ENCODE results near the gene SPATA9. TPM values are rescaled to one million over a fixed set of nuclear protein-coding genes. Genes with fewer than 3 reads are reported as not detected.

The SPATA9 gene
- total RNA-seq, 3 donors from 2014 or later = not detected

DNA sequence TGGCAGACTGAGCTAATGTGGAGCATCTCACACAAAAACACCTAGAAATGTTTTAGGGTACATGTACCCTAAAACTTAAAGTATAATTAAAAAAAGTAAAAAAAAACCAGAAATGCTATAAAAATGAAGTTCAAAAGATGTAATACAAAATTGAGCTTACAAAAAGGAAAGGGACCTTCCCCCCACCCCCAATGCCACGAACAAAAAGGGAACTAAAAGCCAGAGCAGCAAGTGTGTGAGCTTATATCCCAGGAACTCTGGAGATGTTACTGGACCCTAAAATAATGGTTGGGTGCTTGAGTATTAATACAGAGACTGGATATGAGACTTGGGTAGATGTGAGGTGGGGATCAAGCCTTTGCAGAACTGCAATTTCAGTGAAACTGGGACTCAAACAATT, 11.0 kb downstream of the SPATA9 start:
- peaks cover 6% of the 10 kb centered on the region for H3K27me3 Mint-ChIP-seq (ENCODE audit: low read depth)
- ATAC-seq (no peak), DNase-seq (no peak)
- H3K9me3 Mint-ChIP-seq = no peaks in the 10 kb centered on the region
- H3K36me3 Mint-ChIP-seq (ENCODE audit: insufficient read depth) = no peaks in the 10 kb centered on the region
- no peaks in the 10 kb centered on the region for H3K4me1 Mint-ChIP-seq (ENCODE audit: low read depth)
- no peak overlapping the region for H3K4me3 Mint-ChIP-seq

- H3K27me3 Mint-ChIP-seq (ENCODE audit: low read depth) = peaks cover 6% of the 10 kb centered on the region
- H3K4me3 Mint-ChIP-seq = no peak overlapping the region
These were observed 12.2 kb downstream of the SPATA9 start for GRCh38 chr5:95670568-95670967.

DNA sequence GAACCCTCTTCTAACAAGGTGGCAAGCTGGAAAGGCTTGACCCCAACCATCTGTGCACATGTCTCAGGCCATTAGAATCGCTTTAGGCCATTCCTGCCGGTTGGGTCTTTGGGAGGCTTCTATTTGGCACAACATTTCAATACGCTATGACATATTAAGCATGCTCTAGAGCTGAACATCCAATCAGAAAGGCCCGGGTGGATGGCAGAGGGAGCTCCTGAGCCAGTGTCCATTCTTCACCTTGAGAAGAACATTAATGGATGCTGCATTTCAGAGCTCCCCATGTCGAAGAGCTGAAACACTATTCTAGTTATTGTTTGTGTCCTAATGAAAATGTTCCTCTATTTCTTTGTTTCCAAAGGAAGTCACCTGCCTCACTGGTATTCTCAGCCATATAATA, 12.8 kb downstream of the SPATA9 start:
- ATAC-seq = no peak
- H3K36me3 Mint-ChIP-seq (ENCODE audit: insufficient read depth) = no peaks in the 10 kb centered on the region

More at GRCh38 chr5:95670568-95670967, 12.2 kb downstream of the SPATA9 start:
- no peak for ATAC-seq
- H3K9me3 Mint-ChIP-seq = no peaks in the 10 kb centered on the region
- H3K4me1 Mint-ChIP-seq (ENCODE audit: low read depth) = no peaks in the 10 kb centered on the region
- no peaks in the 10 kb centered on the region for H3K36me3 Mint-ChIP-seq (ENCODE audit: insufficient read depth)
- DNase-seq = no peak

DNA sequence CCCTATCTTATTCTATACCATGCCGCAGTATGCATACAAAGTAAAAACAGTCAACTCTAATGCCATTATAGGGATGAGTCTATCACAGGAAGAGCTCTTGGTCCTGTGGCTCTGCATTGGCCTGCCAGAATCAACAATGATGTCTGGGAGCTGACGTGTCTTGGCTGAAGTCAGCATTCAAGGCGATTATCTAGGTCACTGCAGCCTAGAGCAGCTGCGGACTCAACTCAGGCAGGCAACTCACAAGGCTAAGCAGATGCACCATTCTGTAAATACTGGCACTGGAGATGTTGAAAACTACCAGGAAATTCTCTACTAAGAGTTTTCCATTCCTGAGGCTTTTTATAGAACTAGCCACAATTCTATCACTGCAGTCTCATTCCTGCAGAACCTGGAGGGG, 13.3 kb downstream of the SPATA9 start:
- Mint-ChIP-seq H3K4me1 (ENCODE audit: low read depth) (no peaks in the 10 kb centered on the region), H3K9me3 (no peaks in the 10 kb centered on the region), H3K27me3 (ENCODE audit: low read depth) (peaks cover 4% of the 10 kb centered on the region), H3K4me3 (no peak overlapping the region), H3K36me3 (ENCODE audit: insufficient read depth) (no peaks in the 10 kb centered on the region)
- DNase-seq (no peak), ATAC-seq (no peak)

More for the DNA sequence above, 12.8 kb downstream of the SPATA9 start:
- H3K4me3 Mint-ChIP-seq = no peak overlapping the region
- H3K27me3 Mint-ChIP-seq (ENCODE audit: low read depth) = peaks cover 4% of the 10 kb centered on the region
- H3K9me3 Mint-ChIP-seq = no peaks in the 10 kb centered on the region
- no peak for DNase-seq
- H3K4me1 Mint-ChIP-seq (ENCODE audit: low read depth) = no peaks in the 10 kb centered on the region

- Mint-ChIP-seq H3K4me1 (ENCODE audit: low read depth) (peaks cover 3% of the 10 kb centered on the region), H3K36me3 (ENCODE audit: insufficient read depth) (no peaks in the 10 kb centered on the region), H3K4me3 (no peak overlapping the region), H3K9me3 (no peaks in the 10 kb centered on the region), H3K27me3 (ENCODE audit: low read depth) (peaks cover 4% of the 10 kb centered on the region)
- ATAC-seq (no peak), DNase-seq (no peak)
These were observed 14.1 kb downstream of the SPATA9 start for GRCh38 chr5:95668728-95669127.

DNA sequence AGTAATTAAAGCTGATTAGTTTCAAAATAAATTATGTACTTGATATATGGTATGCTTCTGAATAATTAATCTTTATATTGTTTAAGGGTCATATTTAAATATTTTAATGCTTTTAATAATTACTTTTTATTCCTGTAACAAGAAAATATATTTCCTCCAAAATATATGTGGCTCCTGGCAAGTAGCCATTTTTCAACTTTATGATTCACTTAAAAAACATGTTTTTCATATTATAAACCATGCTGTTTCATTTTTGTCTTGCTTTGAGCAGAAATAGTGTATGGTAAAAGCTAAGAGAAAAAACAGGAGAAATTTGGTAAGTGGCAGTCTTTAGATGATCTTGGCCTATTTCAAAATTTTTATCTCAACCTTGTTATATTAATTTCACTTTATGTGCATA, 14.6 kb downstream of the SPATA9 start:
- Mint-ChIP-seq H3K36me3 (ENCODE audit: insufficient read depth) (no peaks in the 10 kb centered on the region), H3K4me3 (no peak overlapping the region), H3K27me3 (ENCODE audit: low read depth) (peaks cover 4% of the 10 kb centered on the region), H3K4me1 (ENCODE audit: low read depth) (peaks cover 3% of the 10 kb centered on the region), H3K9me3 (no peaks in the 10 kb centered on the region)
- DNase-seq (no peak), ATAC-seq (no peak)

- ATAC-seq (no peak), DNase-seq (no peak)
- Mint-ChIP-seq H3K4me3 (no peak overlapping the region), H3K36me3 (ENCODE audit: insufficient read depth) (no peaks in the 10 kb centered on the region), H3K4me1 (ENCODE audit: low read depth) (peaks cover 3% of the 10 kb centered on the region), H3K27me3 (ENCODE audit: low read depth) (peaks cover 4% of the 10 kb centered on the region), H3K9me3 (no peaks in the 10 kb centered on the region)
These were observed 15.1 kb downstream of the SPATA9 start for GRCh38 chr5:95667678-95668077.

DNA sequence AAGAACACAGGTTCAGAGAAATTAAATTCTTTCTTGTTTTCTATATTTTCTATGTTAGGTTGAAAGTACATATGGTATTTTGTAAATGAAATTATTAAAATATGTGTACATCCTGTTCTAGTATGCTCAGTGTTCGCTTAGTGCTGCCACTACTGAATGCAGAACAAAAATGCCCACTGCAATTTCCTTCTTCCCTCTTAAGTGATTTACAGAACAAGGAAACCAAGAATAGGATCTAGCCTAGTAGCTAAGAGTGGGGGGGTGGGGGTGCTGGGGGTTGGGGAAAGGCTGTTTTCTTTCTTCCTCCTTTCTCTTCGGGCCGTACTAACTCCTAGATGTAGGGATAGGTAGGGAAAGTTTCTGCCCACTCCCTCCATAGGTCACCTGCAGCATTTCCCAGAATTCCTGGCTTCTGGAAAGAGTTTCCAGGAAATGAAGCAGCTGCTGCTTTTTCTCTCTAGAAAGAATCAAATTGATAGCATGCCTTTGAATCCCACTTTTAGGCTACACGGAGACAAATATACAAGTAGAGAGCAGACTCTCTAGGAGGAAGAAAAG, 15.7 kb downstream of the SPATA9 start:
- Mint-ChIP-seq H3K4me3 (no peak overlapping the region), H3K27me3 (ENCODE audit: low read depth) (peaks cover 4% of the 10 kb centered on the region), H3K4me1 (ENCODE audit: low read depth) (peaks cover 3% of the 10 kb centered on the region), H3K36me3 (ENCODE audit: insufficient read depth) (no peaks in the 10 kb centered on the region), H3K9me3 (no peaks in the 10 kb centered on the region)
- no peak for DNase-seq
- no peak for ATAC-seq

DNA sequence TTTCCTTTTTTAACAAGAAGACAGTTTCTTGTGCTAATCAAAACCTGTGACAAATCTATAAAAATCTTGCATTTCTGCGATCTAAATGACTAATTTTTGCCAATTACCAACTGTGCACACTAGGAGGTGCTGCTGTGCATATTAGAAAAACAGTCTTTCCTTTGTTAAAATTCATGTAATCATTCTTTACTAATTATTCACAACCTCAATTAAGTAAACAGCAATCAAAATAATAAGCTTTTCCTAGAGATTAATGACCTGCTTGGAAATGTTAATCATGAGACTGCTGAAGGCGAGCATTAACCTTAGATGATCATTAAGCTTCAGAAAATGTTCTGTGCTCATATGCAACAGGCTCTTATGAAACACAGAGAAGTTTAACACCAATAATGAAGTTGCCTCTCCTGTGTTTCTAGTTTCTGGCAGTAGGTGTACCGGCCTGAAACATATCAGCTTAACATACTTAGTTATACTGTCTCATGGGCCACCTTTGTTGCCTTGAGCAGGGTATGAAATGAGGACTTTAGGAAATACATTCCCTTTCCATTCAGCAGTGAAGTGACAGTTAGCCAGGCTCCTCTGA, 18.5 kb downstream of the SPATA9 start:
- Mint-ChIP-seq H3K4me3 (no peak overlapping the region), H3K4me1 (ENCODE audit: low read depth) (peaks cover 3% of the 10 kb centered on the region), H3K36me3 (ENCODE audit: insufficient read depth) (peaks cover under 1% of the 10 kb centered on the region), H3K9me3 (no peaks in the 10 kb centered on the region), H3K27me3 (ENCODE audit: low read depth) (no peaks in the 10 kb centered on the region)
- DNase-seq = peak; percentile 13
- ATAC-seq = no peak

GRCh38 chr5:95662946-95663345, 19.8 kb downstream of the SPATA9 start:
- Mint-ChIP-seq H3K9me3 (no peaks in the 10 kb centered on the region), H3K4me1 (ENCODE audit: low read depth) (peaks cover 3% of the 10 kb centered on the region), H3K4me3 (no peak overlapping the region), H3K27me3 (ENCODE audit: low read depth) (no peaks in the 10 kb centered on the region), H3K36me3 (ENCODE audit: insufficient read depth) (peaks cover 4% of the 10 kb centered on the region)
- ATAC-seq (no peak), DNase-seq (no peak)

DNA sequence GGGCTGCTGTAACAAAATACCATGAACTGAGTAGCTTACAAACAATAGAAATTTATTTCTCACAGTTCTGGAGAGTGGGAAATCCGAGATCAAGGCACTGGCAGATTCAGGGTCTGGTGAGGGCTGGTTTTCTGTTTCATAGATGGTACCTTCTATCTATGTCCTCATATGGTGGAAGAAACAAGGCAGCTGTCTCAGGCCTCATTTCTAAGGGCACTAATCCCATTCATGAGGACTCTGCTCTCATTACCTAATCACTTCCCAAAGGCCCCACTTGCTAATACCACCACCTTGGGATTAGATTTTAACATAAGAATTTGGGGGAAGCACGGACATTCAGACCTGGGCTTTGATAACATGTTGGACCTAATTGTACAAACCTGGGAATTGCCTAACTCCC, 22.7 kb downstream of the SPATA9 start:
- H3K27me3 Mint-ChIP-seq (ENCODE audit: low read depth) = no peaks in the 10 kb centered on the region
- H3K4me1 Mint-ChIP-seq (ENCODE audit: low read depth) = peaks cover 3% of the 10 kb centered on the region
- ATAC-seq (no peak), DNase-seq (no peak)
- H3K4me3 Mint-ChIP-seq = no peak overlapping the region
- H3K36me3 Mint-ChIP-seq (ENCODE audit: insufficient read depth) = peaks cover 11% of the 10 kb centered on the region
- no peaks in the 10 kb centered on the region for H3K9me3 Mint-ChIP-seq

GRCh38 chr5:95655575-95655974, 27.2 kb downstream of the SPATA9 start:
- ATAC-seq (no peak), DNase-seq (no peak)
- peaks cover 26% of the 10 kb centered on the region for H3K36me3 Mint-ChIP-seq (ENCODE audit: insufficient read depth)
- H3K27me3 Mint-ChIP-seq (ENCODE audit: low read depth) = no peaks in the 10 kb centered on the region
- H3K9me3 Mint-ChIP-seq = no peaks in the 10 kb centered on the region
- no peaks in the 10 kb centered on the region for H3K4me1 Mint-ChIP-seq (ENCODE audit: low read depth)
- no peak overlapping the region for H3K4me3 Mint-ChIP-seq

DNA sequence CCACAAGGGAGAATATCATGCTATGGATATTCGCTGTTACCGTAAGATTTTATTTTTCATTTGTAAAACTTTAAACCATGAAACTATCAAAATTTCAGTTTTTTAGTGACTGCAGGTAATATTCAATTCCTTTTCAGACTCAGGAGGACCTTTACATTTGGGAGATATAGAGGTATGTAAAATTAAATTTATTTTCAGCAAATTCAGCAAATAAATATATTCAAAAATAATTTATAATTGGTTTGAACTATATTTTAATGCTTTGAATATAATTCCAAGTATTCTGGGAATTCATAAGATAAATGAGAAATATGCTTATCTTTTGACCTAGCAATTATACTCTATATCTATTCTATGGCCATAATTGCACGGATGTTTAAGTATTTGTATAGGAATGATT, 28.6 kb downstream of the SPATA9 start:
- peaks cover 25% of the 10 kb centered on the region for H3K36me3 Mint-ChIP-seq (ENCODE audit: insufficient read depth)
- ATAC-seq (no peak), DNase-seq (no peak)
- H3K4me3 Mint-ChIP-seq = no peak overlapping the region
- H3K9me3 Mint-ChIP-seq = no peaks in the 10 kb centered on the region
- no peaks in the 10 kb centered on the region for H3K27me3 Mint-ChIP-seq (ENCODE audit: low read depth)
- H3K4me1 Mint-ChIP-seq (ENCODE audit: low read depth) = peaks cover 6% of the 10 kb centered on the region

GRCh38 chr5:95652849-95653248, 29.9 kb downstream of the SPATA9 start:
- ATAC-seq (no peak), DNase-seq (no peak)
- H3K4me1 Mint-ChIP-seq (ENCODE audit: low read depth) = peaks cover 14% of the 10 kb centered on the region
- no peaks in the 10 kb centered on the region for H3K9me3 Mint-ChIP-seq
- peaks cover 22% of the 10 kb centered on the region for H3K36me3 Mint-ChIP-seq (ENCODE audit: insufficient read depth)
- H3K27me3 Mint-ChIP-seq (ENCODE audit: low read depth) = no peaks in the 10 kb centered on the region
- no peak overlapping the region for H3K4me3 Mint-ChIP-seq

- H3K27me3 Mint-ChIP-seq (ENCODE audit: low read depth) = no peaks in the 10 kb centered on the region
- H3K4me3 Mint-ChIP-seq = no peak overlapping the region
These were observed 32.8 kb downstream of the SPATA9 start for GRCh38 chr5:95649842-95650620.

More at GRCh38 chr5:95649842-95650620, 32.8 kb downstream of the SPATA9 start:
- Mint-ChIP-seq H3K36me3 (ENCODE audit: insufficient read depth) (peaks cover 15% of the 10 kb centered on the region), H3K4me1 (ENCODE audit: low read depth) (peaks cover 30% of the 10 kb centered on the region), H3K9me3 (no peaks in the 10 kb centered on the region)
- ATAC-seq (no peak), DNase-seq (no peak)
